Trophoblast cell (in vitro differentiated cells and primary cell): ENCODE data around the gene SYNPO2.

Source experiments
- DNase-seq, 2 donors: peaks; one replicate each; pipeline ENCODE4 v3.0.0-alpha.2; 2016
- H2AFZ ChIP-seq: 2 replicates; pipeline ENCODE4 v1.6.1; 2013; ENCODE audit warnings: low read length, moderate library complexity, mild to moderate bottlenecking; ENCODE audit not compliant: insufficient read depth, poor library complexity
- H2AK5ac ChIP-seq: 2 replicates; pipeline ENCODE4 v1.6.1; 2013; ENCODE audit warnings: mild to moderate bottlenecking, low read length
- H2BK120ac ChIP-seq: 2 replicates; pipeline ENCODE4 v1.6.1; 2013; ENCODE audit warnings: low read length, mild to moderate bottlenecking, moderate library complexity; ENCODE audit not compliant: insufficient read depth, poor library complexity
- H2BK12ac ChIP-seq: 2 replicates; pipeline ENCODE4 v1.6.1; 2013; ENCODE audit warnings: mild to moderate bottlenecking, low read length, moderate library complexity
- H2BK5ac ChIP-seq: 2 replicates; pipeline ENCODE4 v1.6.1; 2013; ENCODE audit warnings: low read length, low read depth, moderate library complexity, mild to moderate bottlenecking; ENCODE audit not compliant: poor library complexity
- H3K14ac ChIP-seq: 2 replicates; pipeline ENCODE4 v1.6.1; 2013; ENCODE audit warnings: mild to moderate bottlenecking, low read length
- H3K18ac ChIP-seq: 2 replicates; pipeline ENCODE4 v1.6.1; 2013; ENCODE audit warnings: mild to moderate bottlenecking, low read length
- H3K23ac ChIP-seq: 2 replicates; pipeline ENCODE4 v1.6.1; 2013; ENCODE audit warnings: low read length
- H3K27ac ChIP-seq: 2 replicates; pipeline ENCODE4 v1.5.1; 2013; ENCODE audit warnings: low read depth, mild to moderate bottlenecking, inconsistent platforms, low read length, moderate library complexity
- H3K27me3 ChIP-seq: 2 replicates; pipeline ENCODE4 v1.6.1; 2013; ENCODE audit warnings: inconsistent platforms, mild to moderate bottlenecking, low read length, moderate library complexity; ENCODE audit not compliant: insufficient read depth
- H3K36me3 ChIP-seq, 2 experiments: 1 replicate in 1 of 2; 2 replicates in 1 of 2; pipeline ENCODE4 v1.6.1; 2013; ENCODE audit warnings: low read length in 2 of 2, mild to moderate bottlenecking in 2 of 2, moderate library complexity in 1 of 2; ENCODE audit not compliant: insufficient read depth in 2 of 2, control insufficient read depth in 1 of 2
- H3K4ac ChIP-seq: 2 replicates; pipeline ENCODE4 v1.6.1; 2013; ENCODE audit warnings: low read depth, mild to moderate bottlenecking, low read length, moderate library complexity
- H3K4me1 ChIP-seq, 2 experiments: 1 replicate in 1 of 2; 2 replicates in 1 of 2; pipeline ENCODE4 v1.6.1; 2013; ENCODE audit warnings: low read length in 2 of 2, mild to moderate bottlenecking in 2 of 2, moderate library complexity in 1 of 2; ENCODE audit not compliant: insufficient read depth in 2 of 2, control insufficient read depth in 1 of 2
- H3K4me2 ChIP-seq: 2 replicates; pipeline ENCODE4 v1.6.1; 2013; ENCODE audit warnings: inconsistent platforms, mild to moderate bottlenecking, low read length, moderate library complexity
- H3K4me3 ChIP-seq: 2 replicates; pipeline ENCODE4 v1.5.1; 2013; ENCODE audit warnings: mild to moderate bottlenecking, low read depth, low read length, inconsistent platforms
- H3K79me1 ChIP-seq: one replicate; pipeline ENCODE4 v1.6.1; 2013; ENCODE audit warnings: low read length
- H3K79me2 ChIP-seq: 2 replicates; pipeline ENCODE4 v1.6.1; 2013; ENCODE audit warnings: low read length, mild to moderate bottlenecking; ENCODE audit not compliant: control insufficient read depth, insufficient read depth, poor library complexity
- H3K9ac ChIP-seq: 2 replicates; pipeline ENCODE4 v1.6.1; 2013; ENCODE audit warnings: mild to moderate bottlenecking, low read length
- H3K9me3 ChIP-seq: 2 replicates; pipeline ENCODE4 v1.6.1; 2013; ENCODE audit warnings: low read depth, mild to moderate bottlenecking, control low read depth, inconsistent platforms, low read length; ENCODE audit not compliant: insufficient read depth
- H4K12ac ChIP-seq: 2 replicates; pipeline ENCODE4 v1.6.1; 2013; ENCODE audit warnings: low read depth, mild to moderate bottlenecking, low read length, moderate library complexity
- H4K8ac ChIP-seq: 2 replicates; pipeline ENCODE4 v1.6.1; 2013; ENCODE audit warnings: low read depth, mild to moderate bottlenecking, low read length, moderate library complexity
- H4K91ac ChIP-seq: one replicate; pipeline ENCODE4 v1.6.1; 2013; ENCODE audit warnings: low read depth, mild to moderate bottlenecking, low read length, moderate library complexity
- WGBS: extraction: QIAGEN DNeasy Blood & Tissue Kit; methylation state at CpG from one replicate; pipeline ENCODE4 v1.1.7; 2013; ENCODE audit warnings: missing lambda C conversion rate; ENCODE audit not compliant: insufficient read length, insufficient coverage; ENCODE audit errors: extremely low coverage; 5-methylcytosine and 5-hydroxymethylcytosine counted together

SYNPO2 gene

GRCh38 chr4:119039160-119039559 lies 150.5 kb downstream of the SYNPO2 start:
- Histone ChIP-seq H4K8ac (no peak overlapping the region), H4K91ac (no peak overlapping the region), H3K27ac (no peak overlapping the region), H3K9me3 (no peaks in the 10 kb centered on the region), H2AK5ac (no peak overlapping the region), H3K4me3 (no peak overlapping the region), H2BK120ac (no peak overlapping the region), H3K36me3 (no peaks in the 10 kb centered on the region), H3K18ac (no peak overlapping the region), H3K79me1 (no peaks in the 10 kb centered on the region), H3K4ac (no peak overlapping the region), H4K12ac (no peak overlapping the region), H2AFZ (no peak overlapping the region), H2BK12ac (no peak overlapping the region), H3K23ac (no peak overlapping the region), H3K9ac (no peak overlapping the region), H3K14ac (no peak overlapping the region), H2BK5ac (no peak overlapping the region), H3K27me3 (no peaks in the 10 kb centered on the region), H3K79me2 (no peaks in the 10 kb centered on the region), H3K4me2 (no peak overlapping the region), H3K4me1 (peaks cover 5 to 8% of the 10 kb centered on the region in 2 experiments)
- no CpG with 5 or more reads among the region's 1 CpG for WGBS
- no peak for DNase-seq

GRCh38 chr4:119039779-119040178 lies 151.1 kb downstream of the SYNPO2 start:
- Histone ChIP-seq H3K23ac (no peak overlapping the region), H3K9me3 (no peaks in the 10 kb centered on the region), H4K12ac (no peak overlapping the region), H2BK12ac (no peak overlapping the region), H3K79me1 (no peaks in the 10 kb centered on the region), H2AFZ (no peak overlapping the region), H3K4me2 (no peak overlapping the region), H3K4me1 (peaks cover 2 to 4% of the 10 kb centered on the region in 2 experiments), H3K27ac (no peak overlapping the region), H3K36me3 (no peaks in the 10 kb centered on the region), H3K27me3 (no peaks in the 10 kb centered on the region), H2BK120ac (no peak overlapping the region), H4K91ac (no peak overlapping the region), H2BK5ac (no peak overlapping the region), H3K4me3 (no peak overlapping the region), H3K4ac (no peak overlapping the region), H3K9ac (no peak overlapping the region), H2AK5ac (no peak overlapping the region), H3K14ac (no peak overlapping the region), H4K8ac (no peak overlapping the region), H3K18ac (no peak overlapping the region), H3K79me2 (no peaks in the 10 kb centered on the region)
- no CpG with 5 or more reads among the region's 4 CpGs for WGBS
- no peak for DNase-seq

- Histone ChIP-seq H3K14ac (no peak overlapping the region), H3K4me2 (no peak overlapping the region)
- WGBS: no CpG with 5 or more reads among the region's 3 CpGs
These were observed 151.6 kb downstream of the SYNPO2 start for GRCh38 chr4:119040261-119040660.

GRCh38 chr4:119040694-119041185 lies 152.1 kb downstream of the SYNPO2 start:
- peak overlapping the region; percentile 49 for H3K27ac ChIP-seq
- no peaks in the 10 kb centered on the region for H3K79me2 ChIP-seq
- H3K9ac ChIP-seq: no peak overlapping the region
- H2AFZ ChIP-seq: no peak overlapping the region
- H3K9me3 ChIP-seq: no peaks in the 10 kb centered on the region
- peak overlapping the region; percentile 53 for H2BK120ac ChIP-seq
- H3K4me2 ChIP-seq: no peak overlapping the region
- H2BK5ac ChIP-seq: no peak overlapping the region
- DNase-seq: peak; percentile 56 to 88
- no peak overlapping the region for H2AK5ac ChIP-seq
- H3K4me3 ChIP-seq: no peak overlapping the region
- no peak overlapping the region for H4K91ac ChIP-seq
- H2BK12ac ChIP-seq: peak overlapping the region; percentile 5
- H3K23ac ChIP-seq: no peak overlapping the region
- no peak overlapping the region for H3K18ac ChIP-seq
- H3K14ac ChIP-seq: no peak overlapping the region
- H4K12ac ChIP-seq: no peak overlapping the region
- H3K79me1 ChIP-seq: no peaks in the 10 kb centered on the region
- H3K27me3 ChIP-seq: no peaks in the 10 kb centered on the region
- no peak overlapping the region for H3K4ac ChIP-seq
- peak overlapping the region; percentile 69 for H4K8ac ChIP-seq
- no CpG with 5 or more reads among the region's 2 CpGs for WGBS
- H3K4me1 ChIP-seq: peaks cover 2% of the 10 kb centered on the region in 2 experiments
- H3K36me3 ChIP-seq: no peaks in the 10 kb centered on the region

More at GRCh38 chr4:119040261-119040660, 151.6 kb downstream of the SYNPO2 start:
- Histone ChIP-seq H3K79me2 (no peaks in the 10 kb centered on the region), H4K8ac (no peak overlapping the region), H3K9me3 (no peaks in the 10 kb centered on the region), H2BK120ac (no peak overlapping the region), H3K27ac (no peak overlapping the region), H2BK12ac (no peak overlapping the region), H3K9ac (no peak overlapping the region), H3K4me3 (no peak overlapping the region), H4K12ac (no peak overlapping the region), H3K36me3 (no peaks in the 10 kb centered on the region), H3K18ac (no peak overlapping the region), H2BK5ac (no peak overlapping the region), H3K23ac (no peak overlapping the region), H4K91ac (no peak overlapping the region), H3K4ac (no peak overlapping the region), H2AFZ (no peak overlapping the region), H3K27me3 (no peaks in the 10 kb centered on the region), H2AK5ac (no peak overlapping the region), H3K79me1 (no peaks in the 10 kb centered on the region), H3K4me1 (peaks cover 2% of the 10 kb centered on the region in 2 experiments)
- DNase-seq: no peak
